COLO829 (cell line): ENCODE data around the gene MRI1.
"Not testable (repeated sequence)": the region's sequence is repeated elsewhere in the genome, so short reads cannot be mapped to it uniquely, and the experiment has no call there.

Source experiments
- DNase-seq: peaks from one replicate; pipeline ENCODE4 v3.0.0; 2012; ENCODE audit warnings: low spot score

Gene MRI1

GRCh38 chr19:13764101-13764807 is at the start of gene MRI1:
TSS of gene MRI1 (plus strand) at chr19:13764522. CDS start at chr19:13764589, 67 bp downstream.
- DNase-seq: peak; percentile 90

GRCh38 chr19:13717194-13717643 is 47.1 kb upstream of the MRI1 start:
- no peak for DNase-seq

- DNase-seq: peak; percentile 81
Measured at GRCh38 chr19:13718733-13719132, 45.6 kb upstream of the MRI1 start.

GRCh38 chr19:13722146-13722545 is 42.2 kb upstream of the MRI1 start:
- DNase-seq: no peak

- DNase-seq: no peak
Measured at GRCh38 chr19:13723206-13723605, 41.1 kb upstream of the MRI1 start.

- no peak for DNase-seq
Measured at GRCh38 chr19:13726323-13726722, 38.0 kb upstream of the MRI1 start.

GRCh38 chr19:13727798-13728197 is 36.5 kb upstream of the MRI1 start:
- DNase-seq: no peak

- no peak for DNase-seq
Measured at GRCh38 chr19:13729859-13730258, 34.5 kb upstream of the MRI1 start.

- peak; percentile 99 for DNase-seq
Measured at GRCh38 chr19:13731147-13731964, 33.0 kb upstream of the MRI1 start.

- DNase-seq: no peak
Measured at GRCh38 chr19:13732337-13732736, 32.0 kb upstream of the MRI1 start.

- DNase-seq: no peak
Measured at GRCh38 chr19:13734751-13735150, 29.6 kb upstream of the MRI1 start.

GRCh38 chr19:13738073-13738472 is 26.2 kb upstream of the MRI1 start:
- DNase-seq: no peak

GRCh38 chr19:13741893-13742292 is 22.4 kb upstream of the MRI1 start:
- DNase-seq: no peak

- DNase-seq: no peak
Measured at GRCh38 chr19:13742756-13743155, 21.6 kb upstream of the MRI1 start.

GRCh38 chr19:13744174-13744573 is 20.1 kb upstream of the MRI1 start:
- no peak for DNase-seq

GRCh38 chr19:13747098-13747453 is 17.2 kb upstream of the MRI1 start:
- DNase-seq: no peak

GRCh38 chr19:13748169-13748828 is 16.0 kb upstream of the MRI1 start:
- DNase-seq: peak; percentile 19

- DNase-seq: no peak
Measured at GRCh38 chr19:13751436-13751835, 12.9 kb upstream of the MRI1 start.

- DNase-seq: not testable (repeated sequence)
Measured at GRCh38 chr19:13753622-13754021, 10.7 kb upstream of the MRI1 start.

- no peak for DNase-seq
Measured at GRCh38 chr19:13756210-13756609, 8.1 kb upstream of the MRI1 start.

GRCh38 chr19:13757805-13758772 is 6.2 kb upstream of the MRI1 start:
- DNase-seq: no peak

- no peak for DNase-seq
Measured at GRCh38 chr19:13758795-13759194, 5.5 kb upstream of the MRI1 start.
